GM10847 (cell line): ENCODE data around the gene POGZ.

Source experiments
- POLR2A ChIP-seq: IDR thresholded peaks from 2 replicates; pipeline ENCODE4 v1.6.1; 2011; ENCODE audit not compliant: insufficient read length; ENCODE audit errors: extremely low read depth

The POGZ gene

DNA sequence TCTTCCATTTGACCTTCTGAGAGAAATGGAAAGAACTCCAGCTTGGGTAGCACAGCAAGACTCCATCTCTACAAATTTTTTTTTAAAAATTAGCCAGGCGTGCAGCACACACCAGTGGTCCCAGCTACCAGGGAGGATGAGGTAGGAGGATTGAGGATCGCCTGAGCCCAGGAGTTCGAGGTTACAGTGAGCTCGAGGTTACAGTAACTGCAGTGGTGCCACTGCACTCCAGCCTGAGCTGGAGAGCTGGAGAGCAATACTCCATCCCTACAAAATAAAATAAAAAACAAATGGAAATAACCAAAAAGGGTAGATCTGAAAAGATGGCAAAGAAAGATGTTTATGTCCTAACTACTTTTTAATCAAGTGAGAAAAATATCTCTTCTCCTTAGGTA lies 14.5 kb downstream of the POGZ start:
- no peak for TF ChIP-seq POLR2A

DNA sequence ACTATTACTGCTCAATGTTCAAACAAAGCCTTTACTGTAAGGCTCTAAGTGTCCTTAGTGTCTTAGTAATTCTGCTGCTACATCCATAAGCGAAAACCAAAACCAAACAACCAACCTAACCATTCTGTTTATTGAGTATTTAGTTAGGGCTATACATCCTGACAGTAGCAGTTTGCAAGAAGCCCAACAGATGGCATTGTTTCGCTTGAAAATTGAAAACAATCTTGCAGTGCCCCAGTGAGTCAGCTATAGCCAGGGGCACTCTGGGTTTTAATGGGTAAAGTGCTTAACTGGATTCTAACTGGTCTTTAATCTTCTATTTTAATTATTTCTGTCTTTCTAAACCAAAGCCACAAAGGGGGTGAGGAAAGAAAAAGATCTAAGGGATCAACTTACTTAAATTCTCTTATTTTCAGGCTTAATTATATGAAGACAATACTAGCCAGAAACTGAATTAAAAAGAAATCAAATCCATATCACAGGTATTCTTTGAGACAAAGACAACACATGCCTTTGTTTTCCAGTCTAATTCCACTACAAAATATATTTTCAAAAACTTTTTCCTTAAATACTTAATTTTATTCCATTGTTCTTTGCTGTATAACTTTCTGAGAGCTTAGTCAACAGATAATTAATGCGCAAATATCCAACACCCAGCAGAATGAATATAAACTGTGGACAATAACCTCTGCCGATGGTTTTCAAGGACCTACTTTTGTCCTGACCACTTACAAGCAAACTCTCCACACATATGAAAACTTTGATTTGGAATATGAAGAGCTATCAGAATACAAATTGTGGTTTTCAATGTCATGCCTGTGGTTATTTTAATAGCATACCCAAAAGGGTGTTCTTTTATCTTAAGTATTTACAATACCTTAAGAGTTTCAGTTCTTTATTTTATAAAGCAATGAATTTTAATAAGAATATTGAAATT lies 15.2 kb downstream of the POGZ start:
- no peak for TF ChIP-seq POLR2A

DNA sequence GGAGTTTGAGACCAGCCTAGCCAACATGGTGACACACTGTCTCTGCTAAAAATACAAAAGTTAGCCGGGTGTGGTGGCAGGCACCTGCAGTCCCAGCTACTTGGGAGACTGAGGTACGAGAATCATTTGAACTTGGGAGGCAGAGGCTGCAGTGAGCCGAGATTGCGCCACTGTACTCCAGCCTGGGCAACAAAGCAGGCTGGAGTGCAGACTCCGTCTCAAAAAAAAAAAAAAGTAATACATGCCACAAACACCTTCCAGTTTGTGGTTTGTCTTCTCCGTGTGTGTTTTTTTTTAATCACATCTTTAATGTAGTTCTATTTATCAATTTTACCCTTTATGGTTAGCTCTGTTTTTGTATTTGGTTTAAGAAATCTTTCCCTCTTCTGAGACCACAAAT lies 22.3 kb downstream of the POGZ start:
- TF ChIP-seq POLR2A = no peak

DNA sequence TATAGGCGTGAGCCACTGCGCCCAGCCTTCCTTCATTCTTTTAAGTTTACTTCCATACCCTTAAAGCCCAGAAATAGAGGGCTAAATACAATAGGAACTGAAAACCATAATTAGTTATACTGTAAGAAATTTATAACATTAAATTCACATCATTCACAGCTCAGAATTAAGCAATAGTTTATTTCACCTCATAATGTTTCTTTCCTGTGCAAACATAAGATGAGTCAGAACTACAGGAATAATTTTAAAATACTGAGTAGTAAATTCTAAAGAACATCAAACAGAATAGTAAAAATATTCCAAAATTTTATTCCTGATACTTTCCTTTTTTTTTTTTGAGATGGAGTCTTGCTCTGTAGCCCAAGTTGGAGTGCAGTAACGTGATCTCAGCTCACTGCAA lies 24.1 kb downstream of the POGZ start:
- no peak for TF ChIP-seq POLR2A

DNA sequence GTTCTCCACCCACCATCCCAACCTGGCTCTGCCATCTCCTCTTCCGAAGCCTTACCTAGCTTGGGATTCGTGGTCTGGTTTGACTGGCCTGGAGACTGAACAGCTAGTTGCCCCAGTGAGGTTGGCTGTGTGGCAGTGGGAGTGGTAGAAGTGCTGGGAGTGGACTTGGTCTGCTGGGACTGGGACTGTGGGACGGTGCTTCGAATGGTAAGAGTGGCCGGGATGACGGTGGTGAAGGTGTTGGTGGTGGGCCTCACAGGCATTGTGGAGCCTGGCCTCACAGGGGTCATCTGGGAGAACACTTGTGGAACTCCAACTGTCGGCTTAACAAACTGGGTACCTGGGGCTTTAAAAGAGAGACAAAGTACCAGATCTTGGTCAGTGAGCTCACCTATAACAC lies 31.2 kb downstream of the POGZ start:
- TF ChIP-seq POLR2A = no peak

DNA sequence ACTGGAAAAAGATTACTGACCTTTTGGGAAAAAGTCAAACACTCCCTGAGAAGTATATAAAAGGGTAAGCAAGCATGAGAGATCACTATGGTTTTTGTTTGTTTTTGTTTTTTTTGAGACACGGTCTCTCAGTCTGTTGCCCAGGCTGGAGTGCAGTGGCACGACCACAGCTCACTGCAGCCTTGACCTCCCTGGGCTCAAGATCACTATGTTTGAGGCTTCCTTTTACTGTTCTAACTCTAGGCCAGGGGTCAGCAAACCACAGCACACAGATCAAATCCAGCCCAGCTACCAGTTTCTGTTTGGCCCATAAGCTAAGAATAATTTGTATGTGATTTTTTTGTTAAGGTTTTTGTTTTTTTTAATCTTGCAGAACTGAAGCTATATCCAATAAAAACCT lies 34.2 kb downstream of the POGZ start:
- TF ChIP-seq POLR2A = no peak

DNA sequence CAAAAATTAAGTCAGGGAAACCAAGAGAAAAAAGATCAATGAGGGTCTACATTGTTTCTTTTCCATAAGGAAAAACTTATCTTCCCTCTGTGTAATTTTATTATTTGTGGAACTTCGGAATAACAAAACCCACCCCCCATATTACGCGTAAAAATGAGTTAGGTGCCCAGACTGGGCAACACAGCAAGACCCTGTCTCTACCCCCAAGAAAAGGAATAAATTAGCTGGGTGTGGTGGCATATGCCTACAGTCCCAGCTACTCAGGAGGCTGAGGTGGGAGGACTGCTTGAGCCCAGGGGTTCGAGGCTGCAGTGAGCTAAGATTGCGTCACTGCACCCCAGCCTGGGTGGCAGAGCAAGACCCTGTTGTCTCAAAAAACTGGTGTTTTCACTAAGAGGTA lies 39.5 kb downstream of the POGZ start:
- TF ChIP-seq POLR2A = no peak

DNA sequence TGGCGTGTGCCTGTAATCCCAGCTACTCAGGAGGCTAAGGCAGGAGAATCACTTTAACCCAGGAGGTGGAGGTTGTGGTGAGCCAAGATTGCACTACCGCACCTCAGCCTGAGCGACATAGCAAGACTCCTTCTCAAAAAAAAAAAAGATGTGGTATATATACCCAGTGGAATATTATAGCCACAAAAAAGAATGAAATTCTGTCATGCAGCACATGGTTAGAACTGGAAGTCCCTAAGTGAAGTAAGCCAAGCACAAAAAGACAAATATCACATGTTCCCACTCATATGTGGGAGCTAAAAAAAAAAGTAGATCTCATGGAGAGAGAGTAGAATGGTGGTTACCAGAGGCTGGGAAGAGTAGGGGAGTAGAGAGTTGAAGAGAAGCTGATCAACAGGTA lies 41.2 kb downstream of the POGZ start:
- TF ChIP-seq POLR2A = no peak

DNA sequence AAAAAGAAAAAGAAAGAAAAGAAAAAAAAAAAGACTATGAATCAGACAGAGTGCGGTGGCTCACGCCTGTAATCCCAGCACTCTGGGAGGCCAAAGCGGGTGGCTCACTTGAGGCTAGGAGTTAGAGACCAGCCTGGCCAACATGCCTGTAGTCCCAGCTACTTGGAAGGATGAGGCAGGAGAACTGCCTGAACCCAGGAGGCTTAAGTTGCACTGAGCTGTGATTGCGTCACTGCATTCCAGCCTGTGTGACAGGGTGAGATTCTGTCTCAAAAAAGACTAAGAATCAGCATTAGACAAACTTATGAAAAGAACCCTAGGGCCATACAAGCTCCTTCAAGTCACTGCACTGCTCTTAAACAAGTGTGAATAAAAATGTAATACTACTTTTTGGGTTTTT lies 43.1 kb downstream of the POGZ start:
- TF ChIP-seq POLR2A = no peak

DNA sequence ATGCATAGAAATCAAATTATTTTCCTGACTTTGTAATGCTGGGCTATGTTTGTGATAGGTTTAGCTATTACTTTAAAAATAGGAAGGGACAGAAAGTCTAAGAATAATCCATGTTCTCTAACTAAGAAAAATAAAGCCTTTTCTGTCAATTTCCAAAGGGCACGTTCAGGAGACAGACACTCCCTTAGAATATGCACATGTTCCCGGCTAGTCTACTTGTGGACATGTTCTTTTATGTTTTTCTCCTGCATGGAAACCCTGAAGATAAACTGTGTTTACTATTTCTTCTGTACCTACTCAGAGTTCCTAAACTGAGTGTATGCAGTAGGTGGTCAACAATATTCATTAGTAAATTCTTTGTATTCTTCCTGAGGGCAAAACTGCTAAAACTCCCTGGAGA lies 47.4 kb downstream of the POGZ start:
- TF ChIP-seq POLR2A = no peak

DNA sequence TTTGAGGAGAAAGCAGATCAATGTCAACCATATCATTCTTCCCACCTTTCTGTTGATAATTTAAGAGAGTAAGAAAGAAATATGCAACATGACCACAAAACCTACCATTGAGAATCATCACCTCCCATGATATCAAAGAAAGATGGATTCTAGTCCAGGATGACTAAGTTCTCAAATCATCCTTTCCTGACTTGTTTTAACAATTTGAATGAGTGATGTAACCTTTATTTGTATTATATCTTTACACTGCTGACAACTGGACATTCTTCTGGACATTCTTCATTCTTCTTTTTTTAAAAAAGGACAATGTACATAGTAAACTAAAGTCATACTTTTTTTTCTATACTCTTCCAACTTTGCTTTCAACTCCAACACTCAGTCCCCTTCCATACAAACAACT lies 50.4 kb downstream of the POGZ start:
- TF ChIP-seq POLR2A = no peak

DNA sequence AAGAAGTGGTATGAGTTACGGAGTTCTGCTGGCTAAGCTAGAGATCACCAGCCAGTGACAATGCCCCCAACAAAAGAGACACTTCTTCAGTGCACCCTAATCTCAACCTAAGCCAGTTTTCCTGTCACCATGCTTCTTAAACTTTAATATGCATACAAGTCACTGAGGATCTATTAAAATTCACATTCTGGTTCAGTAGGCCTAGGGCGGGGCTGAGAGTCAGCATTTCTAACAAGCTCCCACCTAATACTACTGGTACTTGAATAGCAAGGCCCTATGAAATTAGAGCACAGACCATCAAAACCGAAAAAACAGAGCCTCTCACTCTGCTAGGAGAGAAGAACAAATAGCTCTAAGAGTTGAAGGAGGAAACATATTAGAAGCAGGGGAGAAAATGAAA lies 52.0 kb downstream of the POGZ start:
- TF ChIP-seq POLR2A = no peak

DNA sequence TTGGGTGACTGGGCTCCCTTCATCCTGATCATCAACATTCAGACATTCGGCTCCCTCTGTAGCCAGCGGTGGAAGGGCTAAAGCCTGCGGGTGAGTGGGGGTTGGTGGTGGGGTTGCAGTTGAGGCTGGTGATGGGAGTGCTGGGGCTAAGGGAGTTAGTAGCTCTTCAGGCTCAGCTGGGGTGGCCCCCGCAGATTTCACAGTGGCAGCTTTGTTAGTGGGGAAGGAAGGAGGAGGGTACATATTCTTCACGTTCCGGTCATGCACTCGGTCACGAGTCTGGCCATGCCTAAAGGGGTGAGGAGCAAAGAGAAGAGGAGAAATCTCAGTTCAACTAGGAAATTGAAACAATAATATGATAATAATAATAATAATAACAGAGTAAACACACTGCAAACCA lies 53.1 kb downstream of the POGZ start:
- TF ChIP-seq POLR2A = no peak

DNA sequence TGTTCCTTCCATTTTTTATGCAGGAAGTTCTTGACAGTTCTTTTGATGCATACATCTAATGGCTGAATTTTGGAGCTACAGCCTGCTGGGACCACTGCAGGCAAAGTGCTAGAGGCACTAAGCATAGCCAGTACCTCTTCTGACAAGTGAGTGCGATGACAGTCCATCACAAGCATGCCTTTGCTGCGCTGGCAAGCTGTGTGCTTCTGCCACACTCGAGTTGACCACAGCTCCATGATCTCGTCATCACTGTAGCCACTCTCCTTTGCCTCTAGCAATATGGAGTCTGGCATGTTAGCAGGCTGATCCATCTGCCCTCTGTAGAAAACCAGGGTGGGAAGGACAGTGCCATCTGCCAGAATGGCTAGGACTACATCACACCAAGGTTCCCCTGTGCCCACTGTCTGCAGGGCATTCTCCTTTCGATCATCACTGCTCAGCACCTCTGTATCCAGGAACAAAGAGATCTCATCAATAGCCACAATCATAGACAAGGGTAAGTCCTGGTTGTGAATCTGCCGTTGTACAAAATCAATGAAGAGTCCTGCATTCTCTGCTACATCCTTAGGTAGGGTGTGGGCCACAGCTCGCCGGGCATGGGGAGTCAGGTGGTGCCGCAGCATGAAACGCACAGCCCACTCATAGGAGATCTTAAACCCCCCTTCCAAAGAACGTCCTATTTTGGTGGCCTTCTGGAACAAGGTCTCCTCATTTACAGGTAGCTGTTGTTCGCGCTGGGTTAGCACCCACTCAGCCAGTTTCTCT lies 53.9 kb downstream of the POGZ start:
- TF ChIP-seq POLR2A = no peak

DNA sequence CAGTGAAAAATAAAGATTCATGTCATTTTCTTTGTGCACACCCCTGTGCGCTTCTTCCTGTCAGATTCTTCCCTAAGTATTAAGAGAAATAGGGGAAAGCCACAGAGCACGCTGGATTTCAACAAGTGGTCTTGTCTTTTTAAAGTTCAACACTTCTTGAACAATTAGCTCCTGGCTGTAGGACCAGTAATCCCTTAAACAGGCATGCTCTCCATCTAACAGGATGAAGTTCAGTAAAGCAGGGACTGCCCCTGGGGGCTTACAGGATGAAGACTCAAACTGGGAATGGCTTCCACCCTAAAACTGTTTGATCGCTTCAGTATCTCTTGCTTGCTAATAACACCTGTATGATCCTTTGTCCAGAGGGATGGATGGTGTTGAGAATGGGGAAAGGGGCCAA lies 55.7 kb downstream of the POGZ start:
- TF ChIP-seq POLR2A = no peak

DNA sequence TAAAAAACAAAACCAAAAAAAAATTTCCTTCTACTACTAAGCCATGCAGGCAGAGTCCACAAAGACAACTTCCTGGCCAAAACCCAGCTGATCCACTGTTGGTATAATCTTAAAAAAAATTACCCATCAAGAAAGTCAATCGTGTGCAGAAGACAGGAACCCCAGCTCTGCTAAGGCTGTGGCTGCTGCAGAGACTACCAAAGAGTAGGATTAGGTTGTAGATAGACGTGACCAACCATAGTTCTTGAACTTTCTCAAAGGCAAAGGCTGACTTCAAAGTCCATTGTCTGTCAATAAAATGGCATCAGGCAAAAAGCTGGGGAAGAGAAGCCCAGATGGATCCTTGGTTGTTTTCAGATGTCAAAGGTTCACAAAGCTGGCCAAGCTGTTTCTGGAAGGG lies 56.5 kb downstream of the POGZ start:
- TF ChIP-seq POLR2A = no peak
